GM19395 (cell line): ENCODE data around the gene RAB11FIP5.
"Not testable (repeated sequence)": the region's sequence is repeated elsewhere in the genome, so short reads cannot be mapped to it uniquely, and the experiment has no call there.

Source experiments
- ATAC-seq: cut with Tn5 transposase; IDR thresholded peaks from one replicate; pipeline ENCODE4 v1.9.1; 2021; ENCODE audit warnings: mild to moderate bottlenecking, moderate library complexity; ENCODE audit not compliant: unreplicated experiment

RAB11FIP5 gene

DNA sequence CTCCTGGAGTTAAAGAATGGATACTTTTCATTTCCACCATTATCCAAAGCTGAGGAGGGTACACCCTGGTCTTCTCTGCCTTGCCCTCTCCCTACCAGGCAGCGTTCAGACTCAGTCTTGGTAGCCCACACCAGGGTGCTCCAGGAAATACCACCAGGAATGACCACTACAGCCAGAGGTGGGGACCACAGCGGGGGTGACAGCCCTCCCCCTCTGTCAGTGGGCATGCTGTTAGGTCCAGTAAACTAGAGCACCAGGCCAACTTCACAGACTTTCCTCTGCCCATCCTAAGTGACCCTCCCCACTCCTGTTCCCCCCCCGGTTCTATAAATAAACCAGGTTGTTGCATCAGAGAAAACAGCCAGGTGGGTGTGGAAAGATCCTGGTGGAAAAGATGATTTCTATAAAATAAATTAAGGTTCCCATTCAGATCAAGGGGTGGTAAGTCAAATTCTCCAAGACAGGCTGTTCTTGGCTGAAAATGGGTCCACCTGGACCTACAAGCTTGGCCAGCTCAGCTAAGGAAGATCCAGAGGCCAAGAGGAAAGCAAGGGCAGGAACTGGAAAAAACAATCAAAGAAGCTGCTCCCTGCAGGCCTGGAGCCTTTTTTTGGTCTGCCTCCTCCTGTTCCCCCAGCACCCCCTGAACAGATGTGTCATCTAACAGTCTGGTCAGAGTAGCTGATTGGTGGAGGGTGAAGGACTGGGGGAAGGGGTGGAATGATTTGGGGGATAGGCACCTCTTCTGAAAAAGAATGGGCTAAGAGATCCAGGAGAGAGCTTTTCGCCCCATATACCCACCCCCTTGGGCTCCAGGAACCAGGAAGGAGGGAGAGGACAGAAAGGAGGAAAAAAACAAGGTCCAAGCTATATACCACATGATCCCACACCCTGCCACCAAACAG, 2.3 kb downstream of the RAB11FIP5 start:
- ATAC-seq: no peak

DNA sequence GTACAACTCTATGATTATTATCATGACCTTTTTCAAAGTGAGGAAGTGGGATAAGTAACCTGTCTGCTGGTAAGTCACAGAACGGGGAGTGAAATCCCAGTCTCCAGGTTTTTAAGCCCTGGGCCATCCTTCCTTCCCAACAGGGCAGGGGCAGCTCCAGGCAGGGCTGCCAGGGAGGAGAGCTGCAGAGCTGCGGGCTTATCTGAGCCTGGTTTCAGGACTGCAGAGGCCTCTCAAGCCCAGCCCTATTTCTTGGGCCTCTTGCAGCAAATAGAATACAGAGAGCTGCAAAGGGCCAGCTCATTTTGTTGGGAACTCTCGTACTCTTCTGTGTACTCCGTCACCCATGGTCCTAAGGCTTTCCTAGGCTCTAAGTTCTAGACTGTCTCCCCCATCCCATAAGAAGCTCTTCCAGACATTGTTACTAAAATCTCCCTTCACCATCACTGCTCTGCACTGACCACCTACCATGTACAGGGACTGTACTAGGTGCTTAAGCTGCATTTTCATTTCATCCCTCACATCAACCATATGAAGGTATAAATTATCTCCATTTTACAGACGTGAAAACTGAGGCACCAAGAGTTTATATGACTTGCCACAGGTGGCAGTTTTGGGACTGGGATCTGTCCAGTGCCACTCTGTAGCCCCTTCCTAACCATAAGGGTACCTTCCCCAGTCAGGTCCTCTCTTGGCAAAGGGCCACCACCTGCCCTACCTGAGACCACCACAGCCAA, 3.1 kb downstream of the RAB11FIP5 start:
- no peak for ATAC-seq

GRCh38 chr2:73107211-73107926, 5.4 kb downstream of the RAB11FIP5 start:
- no peak for ATAC-seq

- no peak for ATAC-seq
Observed at GRCh38 chr2:73106791-73107190, 6.0 kb downstream of the RAB11FIP5 start.

DNA sequence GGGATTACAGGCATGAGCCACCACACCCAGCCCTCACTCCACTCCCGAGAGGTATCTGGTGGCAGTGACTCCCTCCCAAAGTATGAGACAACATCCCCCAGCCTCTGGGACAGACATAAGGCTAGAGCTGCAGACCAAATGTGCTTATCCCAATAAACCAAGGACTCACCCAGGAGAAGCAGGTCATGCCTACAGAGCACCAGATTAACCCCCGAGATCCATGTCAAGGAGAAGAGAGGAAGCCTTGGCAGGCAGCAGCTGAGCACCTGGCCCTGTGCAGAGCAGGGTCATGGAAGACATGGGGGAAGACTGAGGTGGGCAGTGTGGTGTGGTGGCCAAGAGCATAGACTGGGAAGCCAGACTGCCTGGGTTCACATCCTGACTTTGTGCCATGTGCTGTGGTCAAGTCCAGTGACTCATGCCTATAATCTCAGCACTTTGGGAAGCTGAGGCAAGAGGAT, 7.2 kb downstream of the RAB11FIP5 start:
- no peak for ATAC-seq

GRCh38 chr2:73104933-73105332, 7.8 kb downstream of the RAB11FIP5 start:
- no peak for ATAC-seq

- no peak for ATAC-seq
Observed at GRCh38 chr2:73103018-73103542, 9.7 kb downstream of the RAB11FIP5 start.

- ATAC-seq: no peak
Observed at GRCh38 chr2:73101626-73102256, 11.0 kb downstream of the RAB11FIP5 start.

- ATAC-seq: no peak
Observed at GRCh38 chr2:73100956-73101355, 11.8 kb downstream of the RAB11FIP5 start.

GRCh38 chr2:73099486-73099885, 13.3 kb downstream of the RAB11FIP5 start:
- ATAC-seq: no peak

- no peak for ATAC-seq
Observed at GRCh38 chr2:73095910-73096309, 16.8 kb downstream of the RAB11FIP5 start.

DNA sequence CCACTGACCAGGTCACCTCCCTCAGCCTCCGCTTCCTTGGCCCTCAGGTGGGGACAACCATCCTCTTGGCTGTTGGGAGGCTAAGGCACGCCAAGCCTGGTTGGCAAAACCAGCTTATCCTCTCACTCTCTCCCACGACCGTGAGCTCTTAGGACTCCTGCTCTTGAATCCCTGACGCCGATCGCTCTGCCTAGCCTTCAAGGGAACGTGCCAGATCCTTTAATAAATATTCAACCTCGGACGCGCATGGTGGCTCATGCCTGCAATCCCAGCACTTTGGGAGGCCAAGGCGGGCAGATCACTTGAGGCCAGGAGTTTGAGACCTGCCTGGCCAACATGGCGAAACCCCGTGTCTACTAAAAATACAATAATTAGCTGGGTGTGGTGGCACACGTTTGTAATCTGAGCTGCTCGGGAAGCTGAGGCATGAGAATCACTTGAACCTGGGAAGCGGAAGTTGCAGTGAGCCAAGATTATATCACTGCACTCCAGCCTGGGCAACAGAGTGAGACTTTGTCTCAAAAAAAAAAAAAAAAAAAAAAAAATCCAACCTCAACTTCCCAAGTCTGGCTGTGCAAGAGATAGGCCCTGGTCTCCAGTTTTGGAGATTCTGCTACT, 19.0 kb downstream of the RAB11FIP5 start:
- not testable (repeated sequence) for ATAC-seq

- ATAC-seq: no peak
Observed at GRCh38 chr2:73092146-73092783, 20.5 kb downstream of the RAB11FIP5 start.

GRCh38 chr2:73091696-73092095, 21.1 kb downstream of the RAB11FIP5 start:
- ATAC-seq: no peak

DNA sequence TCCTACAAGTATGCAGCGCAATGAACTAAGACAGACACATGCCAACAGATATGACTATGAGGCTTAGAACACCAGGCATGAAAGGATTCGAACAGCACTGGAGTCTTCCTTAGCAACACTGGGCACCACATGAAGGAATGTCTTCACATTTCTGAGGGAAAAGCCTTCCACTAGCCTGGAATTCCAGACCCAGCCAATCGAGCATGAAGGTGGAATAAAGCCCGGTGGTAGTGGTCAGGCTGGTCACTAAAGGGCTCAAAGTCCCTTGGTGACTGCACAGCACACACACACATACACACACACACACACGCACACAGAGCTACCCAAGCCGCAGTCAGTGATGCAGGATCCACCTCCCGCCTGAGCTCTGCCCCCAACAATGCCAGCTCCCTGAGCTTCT, 21.6 kb downstream of the RAB11FIP5 start:
- ATAC-seq: no peak

GRCh38 chr2:73089270-73090030, 23.3 kb downstream of the RAB11FIP5 start:
- no peak for ATAC-seq

GRCh38 chr2:73088703-73089102, 24.0 kb downstream of the RAB11FIP5 start:
- ATAC-seq: no peak

DNA sequence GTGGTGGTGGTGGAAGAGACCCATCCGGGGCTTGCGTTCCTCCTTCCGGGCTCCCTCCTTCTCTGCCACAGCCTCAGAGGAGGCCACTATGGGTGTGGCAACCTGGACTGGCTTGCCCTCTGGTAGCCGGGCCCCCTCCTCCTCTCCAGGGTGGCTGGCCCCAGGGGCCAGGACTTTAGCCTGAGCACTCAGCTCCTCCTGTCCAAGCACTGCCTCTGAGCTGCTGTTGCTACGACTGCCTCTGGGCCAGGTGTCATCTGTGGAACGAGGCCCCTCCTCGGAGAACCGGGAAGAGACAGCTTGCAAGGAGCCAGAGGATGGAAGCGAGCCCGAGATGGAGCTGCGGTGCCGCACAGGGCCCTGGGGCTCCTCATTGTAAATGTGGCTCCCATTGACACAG, 24.5 kb downstream of the RAB11FIP5 start:
- ATAC-seq: no peak

- no peak for ATAC-seq
Observed at GRCh38 chr2:73087311-73087710, 25.4 kb downstream of the RAB11FIP5 start.
